ENCODE results near the gene YIPF1. TPM values are rescaled to one million over a fixed set of nuclear protein-coding genes. Genes with fewer than 3 reads are reported as not detected.
"Not testable (repeated sequence)": the region's sequence is repeated elsewhere in the genome, so short reads cannot be mapped to it uniquely, and the experiment has no call there.

Gene YIPF1
- polyA plus RNA-seq, 3 donors = 24.4 to 51.9 (median 42.1) TPM

GRCh38 chr1:53819387-53819786 is 70.2 kb downstream of the YIPF1 start:
- Mint-ChIP-seq H3K9me3 (peaks cover 0 to 3% (median 0%) of the 10 kb centered on the region in 7 donors), H3K4me1 (peaks cover 5% of the 10 kb centered on the region), H3K36me3 (peaks cover 57 to 73% of the 10 kb centered on the region in 2 donors), H3K27ac (no peak overlapping the region), H3K27me3 (ENCODE audit: low read depth in 3 of 3) (no peaks in the 10 kb centered on the region), H3K4me3 (no peak overlapping the region)
- Histone ChIP-seq H3K9me3 (replicated peaks in 1 of 2; ENCODE audit: control insufficient read depth in 1 of 2, insufficient read depth in 1 of 2, low read length in 2 of 2) (no peaks in the 10 kb centered on the region), H3K27me3 (ENCODE audit: control insufficient read depth in 2 of 2, insufficient read depth in 2 of 2, low read length in 2 of 2) (no peaks in the 10 kb centered on the region), H3K4me2 (replicated peaks; ENCODE audit: extremely low read depth, low read length, poor library complexity, severe bottlenecking) (no peak overlapping the region), H3K4me3 (replicated peaks in 1 of 3; ENCODE audit: low read depth in 2 of 3, low read length in 3 of 3) (no peak overlapping the region), H3K9ac (ENCODE audit: insufficient read depth, low read length, poor library complexity, severe bottlenecking) (no peak overlapping the region), H3K4me1 (ENCODE audit: control insufficient read depth in 1 of 2, insufficient read depth in 2 of 2, low read length in 2 of 2) (no peaks in the 10 kb centered on the region), H4K20me1 (ENCODE audit: insufficient read depth, low read length) (no peaks in the 10 kb centered on the region), H2AFZ (ENCODE audit: insufficient read depth, low read depth, low read length, poor library complexity, severe bottlenecking) (no peak overlapping the region), H3K27ac (ENCODE audit: low read depth in 1 of 2, low read length in 2 of 2) (no peak overlapping the region), H3K79me2 (ENCODE audit: insufficient read depth, low read length) (no peaks in the 10 kb centered on the region), H3K36me3 (replicated peaks in 1 of 2; ENCODE audit: control insufficient read depth in 1 of 2, insufficient read depth in 2 of 2, low read length in 2 of 2) (peaks cover 17 to 76% of the 10 kb centered on the region in 2 donors)
- DNase-seq = no peak
- intact Hi-C loops (cut with micrococcal nuclease) = no loop called here
- no peak for TF ChIP-seq CTCF (IDR thresholded peaks at IDR 0.05)

- H3K27me3 Mint-ChIP-seq (ENCODE audit: low read depth in 3 of 3); H3K27me3 ChIP-seq (ENCODE audit: control insufficient read depth in 2 of 2, insufficient read depth in 2 of 2, low read length in 2 of 2); H3K9ac ChIP-seq (ENCODE audit: insufficient read depth, low read length, poor library complexity, severe bottlenecking); H3K4me1 ChIP-seq (ENCODE audit: control insufficient read depth in 1 of 2, insufficient read depth in 2 of 2, low read length in 2 of 2); H3K4me3 Mint-ChIP-seq; H3K27ac Mint-ChIP-seq; H3K4me2 ChIP-seq (replicated peaks; ENCODE audit: extremely low read depth, low read length, poor library complexity, severe bottlenecking); H3K27ac ChIP-seq (ENCODE audit: low read depth in 1 of 2, low read length in 2 of 2); intact Hi-C loops (cut with micrococcal nuclease); H3K4me3 ChIP-seq (replicated peaks in 1 of 3; ENCODE audit: low read depth in 2 of 3, low read length in 3 of 3); H3K9me3 ChIP-seq (replicated peaks in 1 of 2; ENCODE audit: control insufficient read depth in 1 of 2, insufficient read depth in 1 of 2, low read length in 2 of 2); DNase-seq; H3K4me1 Mint-ChIP-seq; H4K20me1 ChIP-seq (ENCODE audit: insufficient read depth, low read length); H2AFZ ChIP-seq (ENCODE audit: insufficient read depth, low read depth, low read length, poor library complexity, severe bottlenecking); H3K79me2 ChIP-seq (ENCODE audit: insufficient read depth, low read length); H3K9me3 Mint-ChIP-seq: not testable (repeated sequence)
- no CpG with 5 or more reads among the region's 1 CpG for WGBS (ENCODE audit: insufficient coverage)
- peaks cover 74 to 80% of the 10 kb centered on the region in 2 donors for H3K36me3 Mint-ChIP-seq
- H3K36me3 ChIP-seq (replicated peaks in 1 of 2; ENCODE audit: control insufficient read depth in 1 of 2, insufficient read depth in 2 of 2, low read length in 2 of 2) = peaks cover 12 to 61% of the 10 kb centered on the region in 2 donors
Observed at GRCh38 chr1:53816584-53816983, 73.0 kb downstream of the YIPF1 start.

GRCh38 chr1:53815484-53815883 is 74.1 kb downstream of the YIPF1 start:
- H3K4me1 ChIP-seq (ENCODE audit: control insufficient read depth in 1 of 2, insufficient read depth in 2 of 2, low read length in 2 of 2); H3K27me3 Mint-ChIP-seq (ENCODE audit: low read depth in 3 of 3); H3K9ac ChIP-seq (ENCODE audit: insufficient read depth, low read length, poor library complexity, severe bottlenecking); H3K4me3 ChIP-seq (replicated peaks in 1 of 3; ENCODE audit: low read depth in 2 of 3, low read length in 3 of 3); H3K27ac ChIP-seq (ENCODE audit: low read depth in 1 of 2, low read length in 2 of 2); DNase-seq; H3K4me2 ChIP-seq (replicated peaks; ENCODE audit: extremely low read depth, low read length, poor library complexity, severe bottlenecking); H3K9me3 ChIP-seq (replicated peaks in 1 of 2; ENCODE audit: control insufficient read depth in 1 of 2, insufficient read depth in 1 of 2, low read length in 2 of 2); H3K4me3 Mint-ChIP-seq; H4K20me1 ChIP-seq (ENCODE audit: insufficient read depth, low read length); intact Hi-C loops (cut with micrococcal nuclease); H3K4me1 Mint-ChIP-seq; H3K27me3 ChIP-seq (ENCODE audit: control insufficient read depth in 2 of 2, insufficient read depth in 2 of 2, low read length in 2 of 2); H2AFZ ChIP-seq (ENCODE audit: insufficient read depth, low read depth, low read length, poor library complexity, severe bottlenecking); H3K9me3 Mint-ChIP-seq; H3K79me2 ChIP-seq (ENCODE audit: insufficient read depth, low read length): not testable (repeated sequence)
- WGBS (ENCODE audit: insufficient coverage) = no CpG with 5 or more reads among the region's 1 CpG
- H3K27ac Mint-ChIP-seq = peak overlapping the region in 1 of 7 donors; percentile 6
- peaks cover 83 to 86% of the 10 kb centered on the region in 2 donors for H3K36me3 Mint-ChIP-seq
- H3K36me3 ChIP-seq (replicated peaks in 1 of 2; ENCODE audit: control insufficient read depth in 1 of 2, insufficient read depth in 2 of 2, low read length in 2 of 2) = peaks cover 17 to 63% of the 10 kb centered on the region in 2 donors
